HCT116 (cell line): Measurements from ENCODE around the gene HOOK1. TPM values are rescaled to one million over a fixed set of nuclear protein-coding genes. Genes with fewer than 3 reads are reported as not detected.

Experiments used
- ATAC-seq: fragments of 200-7000 bp; cut with Tn5 transposase; 2 replicates; pipeline ENCODE4 v1.9.1; 2020; ENCODE audit warnings: mild to moderate bottlenecking, moderate library complexity
- BruUV-seq: library from RNA; stranded (reverse); fragments of 400-500 nt; replicated peaks from 2 replicates; lab custom pipeline; 2021; lab: Mats Ljungman, UMichigan
- CTCF ChIA-PET: fragments of 300-600 bp; sonication (Branson Sonifier 250); formaldehyde crosslinking; loops from one replicate; lab custom pipeline; 2021; ENCODE audit warnings: antibody characterized with exemption; lab: Charles Lee
- POLR2A ChIA-PET: fragments of 300-600, 350-600 bp; sonication (Branson Sonifier 250); formaldehyde crosslinking; loops from one replicate; lab custom pipeline; 2021; ENCODE audit warnings: antibody characterized with exemption; lab: Charles Lee
- RAD21 ChIA-PET, 2 experiments: fragments of 300-600 bp; sonication (Branson Sonifier 250); formaldehyde crosslinking; loops; one replicate each; lab custom pipeline; 2023; ENCODE audit warnings: low total read pairs in 2 of 2; ENCODE audit not compliant: uncharacterized antibody in 2 of 2, unreplicated experiment in 2 of 2, low non-redundant PET in 1 of 2; lab: Charles Lee
- DNase-seq: peaks from one replicate; pipeline ENCODE4 v3.0.0-alpha.2; 2010; ENCODE audit warnings: low read depth, low spot score
- H2AFZ ChIP-seq: fragments of 200-600 bp; shearing (Covaris generic), sonication (generic); 2 replicates; pipeline ENCODE4 v1.6.1; 2017; ENCODE audit warnings: low read depth, mixed run types, mixed read lengths, antibody characterized with exemption, low read length; ENCODE audit not compliant: poor library complexity, severe bottlenecking
- H3K27ac ChIP-seq: 2 replicates; pipeline ENCODE4 v1.5.1; 2012; ENCODE audit warnings: low read depth, low read length
- H3K27me3 ChIP-seq: fragments of 200-600 bp; sonication (generic); 2 replicates; pipeline ENCODE4 v1.6.1; 2016; ENCODE audit warnings: mixed run types, low read length, mixed read lengths; ENCODE audit not compliant: insufficient read depth
- H3K36me3 ChIP-seq, 2 experiments: fragments of 200-500 bp in 1 of 2; fragments of 200-600 bp in 1 of 2; sonication (Bioruptor generic) in 1 of 2; sonication (generic) in 1 of 2; 2 replicates each; pipeline versions ENCODE4 v1.5.1 to v1.6.1; 2014 to 2016; ENCODE audit warnings: low read length in 2 of 2, inconsistent platforms in 1 of 2, mixed read lengths in 1 of 2, mixed run types in 1 of 2; ENCODE audit not compliant: insufficient read depth in 2 of 2, control insufficient read depth in 1 of 2
- H3K4me1 ChIP-seq, 2 experiments: fragments of 200-600 bp in 1 of 2; sonication (generic) in 1 of 2; 2 replicates each; pipeline versions ENCODE4 v1.5.1 to v1.6.1; 2012 to 2017; ENCODE audit warnings: low read length in 2 of 2, inconsistent platforms in 1 of 2, mild to moderate bottlenecking in 1 of 2, mixed read lengths in 1 of 2, mixed run types in 1 of 2, moderate library complexity in 1 of 2; ENCODE audit not compliant: insufficient read depth in 2 of 2, control insufficient read depth in 1 of 2
- H3K4me2 ChIP-seq: fragments of 200-600 bp; sonication (generic); 2 replicates; pipeline ENCODE4 v1.6.1; 2017; ENCODE audit warnings: mixed run types, low read length, mixed read lengths
- H3K4me3 ChIP-seq, 2 experiments: fragments of 200-600 bp in 1 of 2; sonication (generic) in 1 of 2; replicated peaks in 1 of 2; 2 replicates each; pipeline ENCODE4 v1.5.1; 2011 to 2016; ENCODE audit warnings: low read length in 2 of 2, control low read depth in 1 of 2, low read depth in 1 of 2, mild to moderate bottlenecking in 1 of 2, mixed read lengths in 1 of 2, mixed run types in 1 of 2
- H3K79me2 ChIP-seq: fragments of 200-600 bp; sonication (generic); 2 replicates; pipeline ENCODE4 v1.6.1; 2017; ENCODE audit warnings: mild to moderate bottlenecking, mixed run types, low read length, moderate library complexity, mixed read lengths; ENCODE audit not compliant: insufficient read depth
- H3K9ac ChIP-seq: fragments of 200-600 bp; sonication (generic); 2 replicates; pipeline ENCODE4 v1.6.1; 2016; ENCODE audit warnings: low read length, mixed read lengths
- H3K9me2 ChIP-seq: fragments of 200-600 bp; sonication (generic), shearing (Covaris generic); 2 replicates; pipeline ENCODE4 v1.6.1; 2017; ENCODE audit warnings: mixed run types, mild to moderate bottlenecking, moderate library complexity; ENCODE audit not compliant: insufficient read depth
- H3K9me3 ChIP-seq, 2 experiments: fragments of 200-500 bp in 1 of 2; fragments of 200-600 bp in 1 of 2; sonication (Bioruptor generic) in 1 of 2; sonication (generic) in 1 of 2; 2 replicates each; pipeline ENCODE4 v1.6.1; 2014 to 2017; ENCODE audit warnings: low read length in 2 of 2, mixed read lengths in 2 of 2, inconsistent platforms in 1 of 2, low read depth in 1 of 2, mild to moderate bottlenecking in 1 of 2, mixed run types in 1 of 2, moderate library complexity in 1 of 2; ENCODE audit not compliant: control insufficient read depth in 1 of 2, insufficient read depth in 1 of 2
- H4K20me1 ChIP-seq: fragments of 200-600 bp; sonication (generic), shearing (Covaris generic); 2 replicates; pipeline ENCODE4 v1.6.1; 2017; ENCODE audit warnings: mixed run types, mild to moderate bottlenecking, moderate library complexity; ENCODE audit not compliant: insufficient read depth
- POLR2AphosphoS5 ChIP-seq: IDR thresholded peaks from 2 replicates; pipeline ENCODE4 v1.6.1; 2011; ENCODE audit warnings: mild to moderate bottlenecking, low read depth, low read length, moderate library complexity
- RAD21 ChIP-seq: IDR thresholded peaks from 2 replicates; pipeline ENCODE4 v1.6.1; 2012; ENCODE audit warnings: low read depth, mild to moderate bottlenecking
- SP1 ChIP-seq: IDR thresholded peaks from 2 replicates; pipeline ENCODE4 v1.6.1; 2012; ENCODE audit warnings: low read depth
- SRF ChIP-seq: IDR thresholded peaks from 2 replicates; pipeline ENCODE4 v1.6.1; 2012; ENCODE audit warnings: low read depth
- ZFX ChIP-seq: fragments of 450-650 bp; IDR thresholded peaks from 2 replicates; pipeline ENCODE4 v1.6.1; 2017
- intact Hi-C: fragments of 100-400 bp; cut with micrococcal nuclease; formaldehyde crosslinking; loops from 2 replicates; pipeline ENCODE4 v1.10.0; 2022
- total RNA-seq: library from RNA; stranded (reverse); gene quantifications from one replicate; pipeline ENCODE4 v1.2.1, GENCODE V29; 2021; ENCODE audit not compliant: unreplicated experiment
- TF ChIP-seq, protein P1 (sequence below): IDR thresholded peaks from 2 replicates; pipeline ENCODE4 v1.6.1; 2011; ENCODE audit warnings: mild to moderate bottlenecking, low read length, moderate library complexity; ENCODE audit not compliant: insufficient replicate concordance; ENCODE audit errors: extremely low read depth
- TF ChIP-seq, protein P2 (sequence below): IDR thresholded peaks from 2 replicates; pipeline ENCODE4 v1.6.1; 2012; ENCODE audit warnings: low read depth

The HOOK1 gene
- total RNA-seq, 1 experiment from 2014 or later = 30.9 TPM

DNA sequence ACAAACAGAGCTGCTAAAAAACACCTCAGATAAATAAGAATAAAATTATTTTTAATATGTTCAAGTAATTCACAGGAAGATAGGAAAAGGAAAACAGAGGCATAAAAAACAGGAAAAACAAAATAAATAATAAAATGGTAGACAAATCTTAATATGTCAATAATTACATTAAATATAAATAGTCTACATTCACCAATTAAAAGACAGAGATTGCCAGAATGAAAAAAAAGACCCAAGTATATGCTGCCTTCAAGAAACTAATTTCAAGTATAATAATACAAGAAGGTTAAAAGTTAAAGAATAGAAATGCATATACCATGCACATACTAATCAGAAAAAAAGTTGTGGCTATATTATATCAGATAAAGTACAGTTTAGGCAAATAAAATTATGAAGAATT lies 109.9 kb downstream of the HOOK1 start:
- TF ChIP-seq RAD21 = no peak
- no peak for TF ChIP-seq SRF
- TF ChIP-seq SP1 = no peak
- TF ChIP-seq, protein P1, sequence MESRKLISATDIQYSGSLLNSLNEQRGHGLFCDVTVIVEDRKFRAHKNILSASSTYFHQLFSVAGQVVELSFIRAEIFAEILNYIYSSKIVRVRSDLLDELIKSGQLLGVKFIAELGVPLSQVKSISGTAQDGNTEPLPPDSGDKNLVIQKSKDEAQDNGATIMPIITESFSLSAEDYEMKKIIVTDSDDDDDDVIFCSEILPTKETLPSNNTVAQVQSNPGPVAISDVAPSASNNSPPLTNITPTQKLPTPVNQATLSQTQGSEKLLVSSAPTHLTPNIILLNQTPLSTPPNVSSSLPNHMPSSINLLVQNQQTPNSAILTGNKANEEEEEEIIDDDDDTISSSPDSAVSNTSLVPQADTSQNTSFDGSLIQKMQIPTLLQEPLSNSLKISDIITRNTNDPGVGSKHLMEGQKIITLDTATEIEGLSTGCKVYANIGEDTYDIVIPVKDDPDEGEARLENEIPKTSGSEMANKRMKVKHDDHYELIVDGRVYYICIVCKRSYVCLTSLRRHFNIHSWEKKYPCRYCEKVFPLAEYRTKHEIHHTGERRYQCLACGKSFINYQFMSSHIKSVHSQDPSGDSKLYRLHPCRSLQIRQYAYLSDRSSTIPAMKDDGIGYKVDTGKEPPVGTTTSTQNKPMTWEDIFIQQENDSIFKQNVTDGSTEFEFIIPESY = no peak
- TF ChIP-seq ZFX = no peak
- no peak for TF ChIP-seq POLR2AphosphoS5
- TF ChIP-seq, protein P2, sequence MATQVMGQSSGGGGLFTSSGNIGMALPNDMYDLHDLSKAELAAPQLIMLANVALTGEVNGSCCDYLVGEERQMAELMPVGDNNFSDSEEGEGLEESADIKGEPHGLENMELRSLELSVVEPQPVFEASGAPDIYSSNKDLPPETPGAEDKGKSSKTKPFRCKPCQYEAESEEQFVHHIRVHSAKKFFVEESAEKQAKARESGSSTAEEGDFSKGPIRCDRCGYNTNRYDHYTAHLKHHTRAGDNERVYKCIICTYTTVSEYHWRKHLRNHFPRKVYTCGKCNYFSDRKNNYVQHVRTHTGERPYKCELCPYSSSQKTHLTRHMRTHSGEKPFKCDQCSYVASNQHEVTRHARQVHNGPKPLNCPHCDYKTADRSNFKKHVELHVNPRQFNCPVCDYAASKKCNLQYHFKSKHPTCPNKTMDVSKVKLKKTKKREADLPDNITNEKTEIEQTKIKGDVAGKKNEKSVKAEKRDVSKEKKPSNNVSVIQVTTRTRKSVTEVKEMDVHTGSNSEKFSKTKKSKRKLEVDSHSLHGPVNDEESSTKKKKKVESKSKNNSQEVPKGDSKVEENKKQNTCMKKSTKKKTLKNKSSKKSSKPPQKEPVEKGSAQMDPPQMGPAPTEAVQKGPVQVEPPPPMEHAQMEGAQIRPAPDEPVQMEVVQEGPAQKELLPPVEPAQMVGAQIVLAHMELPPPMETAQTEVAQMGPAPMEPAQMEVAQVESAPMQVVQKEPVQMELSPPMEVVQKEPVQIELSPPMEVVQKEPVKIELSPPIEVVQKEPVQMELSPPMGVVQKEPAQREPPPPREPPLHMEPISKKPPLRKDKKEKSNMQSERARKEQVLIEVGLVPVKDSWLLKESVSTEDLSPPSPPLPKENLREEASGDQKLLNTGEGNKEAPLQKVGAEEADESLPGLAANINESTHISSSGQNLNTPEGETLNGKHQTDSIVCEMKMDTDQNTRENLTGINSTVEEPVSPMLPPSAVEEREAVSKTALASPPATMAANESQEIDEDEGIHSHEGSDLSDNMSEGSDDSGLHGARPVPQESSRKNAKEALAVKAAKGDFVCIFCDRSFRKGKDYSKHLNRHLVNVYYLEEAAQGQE = no peak
- no peak overlapping the region for H3K4me2 ChIP-seq
- no peak overlapping the region for H3K9ac ChIP-seq
- H3K36me3 ChIP-seq = no peaks in the 10 kb centered on the region
- no peak overlapping the region for H3K4me3 ChIP-seq
- H3K9me3 ChIP-seq = peaks cover 6 to 13% of the 10 kb centered on the region in 2 experiments; a peak in 2 of 4 replicates
- H3K27me3 ChIP-seq = no peaks in the 10 kb centered on the region; the same call in 1 of the 2 replicates
- no peaks in the 10 kb centered on the region for H3K79me2 ChIP-seq
- no peaks in the 10 kb centered on the region for H3K9me2 ChIP-seq
- RAD21 ChIA-PET = no interaction called here
- intact Hi-C loops = no loop called here
- H4K20me1 ChIP-seq = no peaks in the 10 kb centered on the region
- peaks cover 0 to 7% of the 10 kb centered on the region in 2 experiments; a peak in 1 of 4 replicates for H3K4me1 ChIP-seq
- no peak overlapping the region for H3K27ac ChIP-seq
- BruUV-seq = no TSS peak
- CTCF ChIA-PET = no interaction called here
- no peak overlapping the region for H2AFZ ChIP-seq
- POLR2A ChIA-PET = no interaction called here
- DNase-seq (no peak), ATAC-seq (no peak)

Other genes with a start within 250 kb of the HOOK1 start
- gene CYP2J2, start 111.8 kb downstream of the HOOK1 start, total RNA-seq = 1.1 TPM